Measurements from ENCODE around the gene KRT85. TPM values are rescaled to one million over a fixed set of nuclear protein-coding genes. Genes with fewer than 3 reads are reported as not detected.
"Not testable (repeated sequence)": the region's sequence is repeated elsewhere in the genome, so short reads cannot be mapped to it uniquely, and the experiment has no call there.

The KRT85 gene
- total and polyA plus RNA-seq, 8 donors, result 0.14 to 0.26 TPM; not detected in 6

DNA sequence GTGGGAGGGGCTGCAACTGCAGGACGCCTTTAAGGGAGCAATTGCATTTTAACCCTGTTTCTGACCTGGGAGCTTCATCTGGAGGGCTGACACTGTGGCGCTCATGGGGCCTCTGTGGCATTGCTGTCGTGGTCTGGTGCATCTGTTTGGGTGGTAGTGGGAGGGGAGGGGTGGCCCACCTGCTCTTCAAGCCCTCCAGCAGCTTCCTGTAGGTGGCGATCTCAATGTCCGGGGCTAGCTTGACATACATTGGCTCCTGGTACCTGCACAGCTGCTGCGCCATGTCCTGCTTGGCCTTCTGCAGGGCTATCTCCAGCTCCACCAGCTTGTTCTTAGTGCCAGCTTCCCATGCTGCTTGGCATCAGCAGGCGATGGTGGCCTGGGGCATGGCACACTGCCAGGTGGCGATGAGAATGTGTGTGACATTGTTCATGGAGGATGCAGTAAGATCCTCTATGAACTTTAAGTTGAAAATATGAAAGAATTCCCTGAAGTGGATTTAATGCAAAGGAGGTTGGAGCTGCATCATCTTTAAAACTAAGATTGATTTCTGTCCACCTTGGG lies 46.6 kb upstream of the KRT85 start:
- no peak for DNase-seq

DNA sequence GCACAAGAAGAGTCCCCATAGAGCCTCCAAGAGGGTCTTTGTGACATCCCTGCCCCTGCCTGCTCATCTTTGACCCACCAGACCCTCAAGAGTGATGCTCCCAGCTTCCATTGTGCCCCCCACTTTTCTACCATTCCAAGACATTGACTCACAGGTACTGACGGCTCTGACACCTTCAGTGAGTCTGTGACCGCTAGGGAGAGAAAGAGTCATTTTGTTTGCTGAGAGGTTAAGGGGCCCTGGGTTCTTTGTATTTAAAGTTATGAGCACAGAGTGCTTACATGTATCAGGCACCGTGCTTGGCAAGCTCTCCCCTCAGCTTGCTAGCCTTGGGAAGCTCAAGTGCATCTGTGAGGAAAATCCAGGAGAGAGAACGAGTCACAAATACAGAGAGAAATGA lies 45.9 kb upstream of the KRT85 start:
- H3K36me3 ChIP-seq, result no peaks in the 10 kb centered on the region
- TF ChIP-seq, protein P1, sequence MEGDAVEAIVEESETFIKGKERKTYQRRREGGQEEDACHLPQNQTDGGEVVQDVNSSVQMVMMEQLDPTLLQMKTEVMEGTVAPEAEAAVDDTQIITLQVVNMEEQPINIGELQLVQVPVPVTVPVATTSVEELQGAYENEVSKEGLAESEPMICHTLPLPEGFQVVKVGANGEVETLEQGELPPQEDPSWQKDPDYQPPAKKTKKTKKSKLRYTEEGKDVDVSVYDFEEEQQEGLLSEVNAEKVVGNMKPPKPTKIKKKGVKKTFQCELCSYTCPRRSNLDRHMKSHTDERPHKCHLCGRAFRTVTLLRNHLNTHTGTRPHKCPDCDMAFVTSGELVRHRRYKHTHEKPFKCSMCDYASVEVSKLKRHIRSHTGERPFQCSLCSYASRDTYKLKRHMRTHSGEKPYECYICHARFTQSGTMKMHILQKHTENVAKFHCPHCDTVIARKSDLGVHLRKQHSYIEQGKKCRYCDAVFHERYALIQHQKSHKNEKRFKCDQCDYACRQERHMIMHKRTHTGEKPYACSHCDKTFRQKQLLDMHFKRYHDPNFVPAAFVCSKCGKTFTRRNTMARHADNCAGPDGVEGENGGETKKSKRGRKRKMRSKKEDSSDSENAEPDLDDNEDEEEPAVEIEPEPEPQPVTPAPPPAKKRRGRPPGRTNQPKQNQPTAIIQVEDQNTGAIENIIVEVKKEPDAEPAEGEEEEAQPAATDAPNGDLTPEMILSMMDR (IDR thresholded peaks at IDR 0.05), result no peak
- H3K27me3 ChIP-seq, result peaks cover 0 to 15% of the 10 kb centered on the region in 2 donors
- H3K4me1 ChIP-seq, result no peaks in the 10 kb centered on the region
- intact Hi-C loops (cut with DNase I), result no loop called here
- H3K4me3 ChIP-seq, result no peak overlapping the region
- DNase-seq (no peak), ATAC-seq (no peak)
- H3K27ac ChIP-seq, result no peak overlapping the region
- no peaks in the 10 kb centered on the region for H3K9me3 ChIP-seq

More for the DNA sequence above, 46.6 kb upstream of the KRT85 start:
- Histone ChIP-seq H3K9me3 (no peaks in the 10 kb centered on the region), H3K4me1 (no peaks in the 10 kb centered on the region), H3K36me3 (no peaks in the 10 kb centered on the region), H3K27ac (no peak overlapping the region), H3K27me3 (peaks cover 0 to 15% of the 10 kb centered on the region in 2 donors), H3K4me3 (no peak overlapping the region)
- intact Hi-C loops (cut with DNase I), result no loop called here
- TF ChIP-seq, protein P1 (IDR thresholded peaks at IDR 0.05), result no peak
- ATAC-seq, result no peak

DNA sequence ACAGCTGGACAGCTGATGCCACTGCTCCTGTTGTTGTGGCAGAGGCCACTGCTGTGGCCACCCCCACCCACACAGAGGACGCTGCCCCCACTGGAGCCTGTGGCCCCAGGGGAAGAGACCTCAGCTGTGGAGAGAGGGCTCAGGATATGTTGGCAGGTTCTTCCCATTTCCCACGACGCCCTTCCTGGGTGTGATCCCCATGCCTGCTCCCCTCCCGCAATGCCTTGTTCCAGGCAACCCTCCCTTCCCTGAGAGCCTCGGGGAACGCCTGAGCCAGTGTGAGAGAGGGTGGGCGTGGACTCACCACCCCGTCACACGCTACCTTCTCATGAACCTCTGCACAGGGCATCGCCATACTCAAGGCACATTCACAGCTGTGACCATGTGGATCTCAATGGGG lies 44.5 kb upstream of the KRT85 start:
- no peak for ATAC-seq

DNA sequence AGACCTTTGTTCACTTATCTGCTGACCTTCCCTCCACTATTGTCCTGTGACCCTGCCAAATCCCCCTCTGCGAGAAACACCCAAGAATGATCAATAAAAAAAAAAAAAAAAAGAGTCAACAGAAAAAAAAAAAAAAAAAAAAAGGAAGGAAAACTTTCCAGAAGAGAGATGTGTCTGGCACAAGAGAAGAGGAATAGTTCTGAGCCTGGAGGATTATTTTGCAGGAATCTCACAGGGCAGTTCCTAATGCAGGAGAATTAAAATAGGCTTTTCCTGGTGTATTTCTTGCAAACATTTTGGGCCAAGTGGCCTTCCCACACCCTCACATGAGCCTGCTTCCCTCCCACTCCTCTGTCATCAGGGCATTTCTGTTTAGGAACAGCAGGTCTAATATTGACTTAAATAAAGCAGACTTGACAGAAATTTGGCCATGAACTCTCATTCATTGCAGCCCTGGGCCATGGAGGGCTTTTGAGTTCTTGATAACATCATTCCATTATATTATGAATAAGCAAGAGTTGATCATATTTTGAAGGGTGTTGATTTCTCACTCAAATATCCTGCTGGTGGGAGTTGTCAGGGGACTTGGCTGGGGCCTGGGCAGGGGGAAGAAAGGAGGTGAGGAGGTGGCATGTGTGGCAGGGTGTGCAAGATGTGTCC lies 43.4 kb upstream of the KRT85 start:
- H3K4me3 ChIP-seq; H3K27ac ChIP-seq; ATAC-seq; H3K4me1 ChIP-seq; DNase-seq; H3K36me3 ChIP-seq; H3K9me3 ChIP-seq; intact Hi-C loops (cut with DNase I): not testable (repeated sequence)
- peaks cover 0 to 31% of the 10 kb centered on the region in 2 donors for H3K27me3 ChIP-seq

More for the DNA sequence above, 44.5 kb upstream of the KRT85 start:
- no peak overlapping the region for H3K4me3 ChIP-seq
- H3K27ac ChIP-seq, result no peak overlapping the region
- no peaks in the 10 kb centered on the region for H3K36me3 ChIP-seq
- no peak for DNase-seq
- peaks cover 0 to 22% of the 10 kb centered on the region in 2 donors for H3K27me3 ChIP-seq
- intact Hi-C loops (cut with DNase I), result no loop called here
- no peaks in the 10 kb centered on the region for H3K9me3 ChIP-seq
- H3K4me1 ChIP-seq, result no peaks in the 10 kb centered on the region
- TF ChIP-seq, protein P1 (IDR thresholded peaks at IDR 0.05), result no peak

DNA sequence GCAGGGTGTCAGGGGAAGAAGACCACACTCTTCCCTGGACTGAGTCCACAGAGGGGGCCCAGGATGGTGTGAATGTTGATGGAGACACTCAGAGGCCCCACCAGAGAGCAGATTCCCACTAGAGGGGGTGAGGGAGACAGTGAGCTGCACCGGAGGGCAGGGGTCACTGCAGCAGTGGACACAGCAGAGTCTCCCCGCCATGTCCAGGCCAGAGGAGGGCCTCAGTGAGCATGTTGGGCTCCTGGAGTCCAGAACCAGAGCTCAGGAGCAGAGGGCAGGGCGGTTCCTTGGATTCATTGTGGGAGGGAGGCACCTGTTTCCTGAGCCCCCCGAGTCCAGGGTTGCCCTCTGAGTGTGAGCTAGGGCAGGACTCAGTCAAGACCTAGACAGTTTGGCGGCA lies 40.6 kb upstream of the KRT85 start:
- TF ChIP-seq, protein P1 (IDR thresholded peaks at IDR 0.05), result no peak
- DNase-seq (peak in 1 of 4 donors; percentile 66), ATAC-seq (no peak)
- Histone ChIP-seq H3K4me3 (no peak overlapping the region), H3K27ac (no peak overlapping the region), H3K36me3 (no peaks in the 10 kb centered on the region), H3K9me3 (no peaks in the 10 kb centered on the region), H3K4me1 (no peaks in the 10 kb centered on the region), H3K27me3 (peaks cover 0 to 23% of the 10 kb centered on the region in 2 donors)
- intact Hi-C loops (cut with DNase I), result no loop called here

Data from left lung (tissue), 10 donors.